Measurements from ENCODE around the gene BTBD17.
A peak's percentile ranks its signal among the peaks of the same experiment; 100 is the strongest.

BTBD17 gene

GRCh38 chr17:74358697-74359096, 3.0 kb downstream of the BTBD17 start:
- no peak for DNase-seq (ENCODE audit: low spot score)

DNA sequence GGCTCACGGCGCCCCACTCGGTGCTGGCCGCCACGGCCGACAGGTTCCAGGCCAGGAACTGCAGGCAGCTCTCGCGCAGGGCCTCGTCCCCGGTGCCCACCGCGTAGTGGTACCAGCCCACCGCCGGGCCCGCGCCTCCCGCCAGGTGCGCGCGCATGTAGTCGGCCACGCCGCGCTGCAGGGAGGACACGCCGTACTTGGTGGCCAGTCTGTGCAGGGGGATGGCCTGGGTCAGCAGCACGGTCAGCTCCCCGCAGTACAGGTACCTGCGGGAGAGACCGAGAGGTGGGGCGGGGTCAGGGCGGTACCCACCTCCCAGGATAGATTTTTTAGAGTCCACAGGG, 4.2 kb downstream of the BTBD17 start:
- DNase-seq (ENCODE audit: low spot score): no peak

- no peak for DNase-seq (ENCODE audit: low spot score)
Observed at GRCh38 chr17:74356646-74357465, 4.8 kb downstream of the BTBD17 start.

DNA sequence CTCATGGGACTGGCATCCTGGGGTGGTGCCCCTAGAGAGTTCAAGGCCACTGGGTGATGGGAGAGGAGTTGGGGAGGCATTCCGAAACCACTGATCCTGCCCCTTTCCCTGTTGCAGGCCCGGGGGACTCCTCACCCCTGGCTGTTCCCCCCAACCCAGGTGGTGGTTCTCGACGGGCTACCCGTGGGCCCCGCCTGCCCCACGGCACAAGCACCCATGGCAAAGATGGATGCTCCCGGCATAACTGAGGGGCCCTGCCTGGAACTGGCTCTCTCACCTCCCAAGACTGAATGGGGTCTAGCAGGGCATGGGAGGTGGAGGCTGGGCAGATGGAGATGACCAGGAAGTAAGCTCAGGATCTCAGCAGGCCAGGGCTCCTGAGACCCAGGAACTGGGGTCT, 6.6 kb downstream of the BTBD17 start:
- no peak for DNase-seq (ENCODE audit: low spot score)

DNA sequence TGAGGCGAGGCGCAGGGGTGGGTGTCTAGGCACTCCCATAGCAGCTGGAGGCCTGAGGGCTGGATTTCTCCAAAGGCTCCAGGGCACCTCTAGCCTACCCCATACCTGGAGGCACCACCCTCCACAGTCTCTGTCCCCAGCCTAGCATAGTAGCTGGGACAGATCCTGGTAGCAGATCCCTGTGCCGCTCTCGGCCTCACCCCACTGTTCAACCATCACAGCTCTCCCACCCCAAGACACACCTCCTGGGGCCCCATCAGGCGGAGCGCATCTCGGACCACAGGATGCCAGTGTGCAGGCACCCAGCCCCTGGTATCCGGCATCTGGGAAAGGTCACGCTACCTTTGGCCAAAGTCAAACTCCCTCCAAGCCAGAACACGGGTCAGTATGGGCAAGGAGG, 7.1 kb downstream of the BTBD17 start:
- DNase-seq (ENCODE audit: low spot score): no peak

- DNase-seq (ENCODE audit: low spot score): peak; percentile 56
Observed at GRCh38 chr17:74354123-74354522, 7.5 kb downstream of the BTBD17 start.

- no peak for DNase-seq (ENCODE audit: low spot score)
Observed at GRCh38 chr17:74353446-74354060, 8.1 kb downstream of the BTBD17 start.

DNA sequence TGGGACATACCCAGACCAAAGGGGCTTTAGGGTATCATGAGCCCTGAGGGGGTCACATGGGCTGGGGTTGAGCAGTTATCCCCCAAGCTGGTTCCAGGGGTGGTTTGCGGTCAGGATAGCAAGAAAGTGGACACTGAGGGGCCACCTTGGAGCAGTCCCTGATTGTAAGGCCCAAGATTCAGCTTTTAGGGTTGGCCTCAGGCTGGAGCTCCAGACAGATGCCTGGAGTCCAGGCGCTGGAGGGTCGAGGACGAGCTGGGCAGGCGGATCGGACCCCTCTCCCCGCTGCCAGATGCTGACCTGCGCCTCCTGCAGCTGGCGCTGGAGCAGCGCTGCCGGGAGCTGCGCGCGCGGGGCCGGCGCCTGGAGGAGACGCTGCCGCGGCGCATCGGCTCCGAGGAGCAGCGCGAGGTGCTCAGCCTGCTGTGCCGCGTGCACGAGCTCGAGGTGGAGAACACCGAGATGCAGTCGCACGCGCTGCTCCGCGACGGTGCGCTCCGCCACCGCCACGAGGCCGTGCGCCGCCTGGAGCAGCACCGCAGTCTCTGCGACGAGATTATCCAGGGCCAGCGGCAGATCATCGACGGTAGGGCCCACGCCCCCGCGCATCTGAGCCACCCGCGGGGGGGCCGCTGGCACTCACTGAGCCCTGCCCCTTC, 10.0 kb downstream of the BTBD17 start:
- DNase-seq (ENCODE audit: low spot score): no peak

DNA sequence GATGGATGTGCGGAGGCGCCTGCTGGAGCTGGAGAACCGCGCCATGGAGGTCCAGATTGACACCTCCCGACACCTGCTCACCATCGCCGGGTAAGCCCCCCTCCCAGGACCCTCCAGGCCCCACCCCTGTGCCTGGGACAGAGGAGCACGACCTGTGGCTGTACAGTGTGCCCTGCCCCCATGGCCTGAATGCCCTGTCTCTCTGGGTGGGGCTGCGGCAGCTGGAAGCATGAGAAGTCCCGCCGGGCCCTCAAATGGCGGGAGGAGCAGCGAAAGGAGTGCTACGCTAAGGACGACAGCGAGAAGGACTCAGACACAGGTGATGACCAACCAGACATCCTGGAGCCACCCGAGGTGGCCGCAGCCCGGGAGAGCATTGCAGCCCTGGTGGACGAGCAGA, 11.2 kb downstream of the BTBD17 start:
- DNase-seq (ENCODE audit: low spot score): no peak

DNA sequence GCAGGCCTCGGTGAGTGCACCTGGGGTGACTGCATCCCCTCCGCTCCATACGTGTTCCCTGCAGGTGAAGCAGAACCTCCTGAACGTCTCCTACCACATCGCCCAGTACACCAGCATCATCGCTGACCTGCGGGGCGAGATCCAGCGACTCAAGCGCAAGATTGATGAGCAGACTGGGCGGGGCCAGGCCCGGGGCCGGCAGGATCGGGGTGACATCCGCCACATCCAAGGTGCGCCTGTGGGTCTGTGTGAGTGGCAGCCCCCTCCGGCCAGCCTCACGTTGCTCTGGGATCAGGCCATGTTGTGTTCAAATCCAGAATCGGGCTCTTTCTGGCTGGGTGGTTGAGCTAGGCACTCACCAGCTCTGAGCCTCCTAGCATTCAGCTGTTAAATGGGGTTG, 12.5 kb downstream of the BTBD17 start:
- no peak for DNase-seq (ENCODE audit: low spot score)

- DNase-seq (ENCODE audit: low spot score): no peak
Observed at GRCh38 chr17:74347646-74348045, 14.0 kb downstream of the BTBD17 start.

DNA sequence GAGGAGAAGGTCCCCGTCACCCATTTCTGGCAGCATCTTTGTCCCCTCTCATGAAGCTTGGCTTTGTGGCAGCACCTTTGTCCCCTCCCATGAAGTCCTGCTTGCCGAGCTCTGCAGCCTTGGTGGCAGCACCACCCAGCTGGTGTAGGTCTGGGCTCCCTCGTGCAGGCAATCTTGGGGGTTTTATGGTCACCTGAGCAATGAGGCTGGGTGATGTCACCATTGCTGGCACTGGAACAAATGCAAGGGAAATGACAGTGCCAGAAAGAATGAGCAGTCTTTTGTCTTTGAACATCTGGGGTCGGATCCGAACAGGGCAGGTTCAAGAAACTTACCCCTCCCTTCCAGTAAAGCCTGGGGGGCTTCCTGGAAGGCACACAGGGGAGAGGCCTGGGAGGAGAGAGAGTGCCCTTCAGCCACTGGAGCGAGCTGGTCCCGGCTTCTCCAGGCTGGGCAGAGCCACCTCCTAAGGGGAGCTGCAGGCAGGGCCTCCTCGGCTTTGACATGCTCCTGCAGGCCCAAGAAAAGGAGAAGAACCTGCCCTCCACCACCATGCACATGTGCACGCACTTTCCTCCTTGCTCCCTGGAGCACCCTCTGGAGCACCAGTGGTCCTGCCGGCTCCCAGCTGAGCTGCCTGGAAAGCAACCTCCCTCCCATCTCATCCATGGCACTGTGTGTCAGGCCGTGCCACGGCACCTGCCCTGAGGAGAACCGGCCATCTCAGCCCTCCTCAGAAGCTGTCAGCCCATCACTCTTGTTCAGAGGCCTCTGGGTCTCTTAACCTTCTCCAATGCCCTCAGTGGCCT, 16.0 kb downstream of the BTBD17 start:
- DNase-seq (ENCODE audit: low spot score): no peak

- no peak for DNase-seq (ENCODE audit: low spot score)
Observed at GRCh38 chr17:74344658-74345057, 17.0 kb downstream of the BTBD17 start.

GRCh38 chr17:74343526-74344284, 18.0 kb downstream of the BTBD17 start:
- DNase-seq (ENCODE audit: low spot score): no peak

GRCh38 chr17:74343121-74343520, 18.5 kb downstream of the BTBD17 start:
- no peak for DNase-seq (ENCODE audit: low spot score)

DNA sequence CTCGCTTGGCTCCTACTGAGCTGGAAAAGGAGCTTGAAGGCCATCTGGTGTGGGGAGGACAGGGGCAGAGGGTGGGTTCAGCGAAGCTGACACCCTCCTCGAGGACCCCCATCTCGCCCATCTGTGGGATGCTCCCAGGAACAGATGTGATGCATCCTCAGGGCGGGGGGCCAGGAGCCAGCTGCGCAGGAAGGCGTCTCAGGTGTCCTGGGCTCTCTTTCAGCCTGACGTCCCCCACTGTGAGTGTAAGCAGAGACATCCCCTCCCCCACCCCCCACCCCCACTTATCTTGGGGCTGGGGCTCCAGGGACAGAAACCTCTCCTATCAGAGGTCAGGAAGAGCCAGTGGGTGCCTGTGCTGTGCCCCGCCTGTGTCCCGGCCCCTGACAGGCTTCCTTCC, 19.4 kb downstream of the BTBD17 start:
- no peak for DNase-seq (ENCODE audit: low spot score)

DNA sequence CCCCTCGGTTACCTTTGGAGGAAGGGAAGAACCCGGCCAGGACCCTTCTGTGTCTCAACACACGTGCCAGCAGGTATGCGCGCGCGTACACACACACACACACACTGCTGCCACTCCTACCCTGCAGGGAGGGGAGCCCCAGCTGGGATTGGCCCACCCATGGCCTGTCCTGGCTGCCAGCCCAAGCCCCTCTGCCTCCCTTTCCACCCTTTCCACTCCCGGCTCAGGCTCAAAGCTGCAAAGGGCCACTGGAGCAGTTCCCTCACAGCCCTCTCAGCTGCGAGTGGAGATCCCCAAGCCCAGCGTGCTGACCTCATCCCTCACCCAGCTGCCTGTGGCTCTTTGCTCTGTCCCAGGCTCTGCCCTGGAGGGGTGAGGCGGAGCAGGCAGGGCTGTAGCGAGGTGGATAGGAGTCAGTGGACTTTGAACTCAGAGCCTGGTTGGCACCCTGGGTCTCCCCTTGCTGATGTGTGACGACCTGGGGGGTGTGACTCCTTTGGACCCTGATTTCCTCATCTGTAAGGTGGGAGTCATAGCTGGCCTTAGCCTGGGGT, 21.1 kb downstream of the BTBD17 start:
- DNase-seq (ENCODE audit: low spot score): no peak

GRCh38 chr17:74339537-74340195, 22.0 kb downstream of the BTBD17 start:
- no peak for DNase-seq (ENCODE audit: low spot score)

DNA sequence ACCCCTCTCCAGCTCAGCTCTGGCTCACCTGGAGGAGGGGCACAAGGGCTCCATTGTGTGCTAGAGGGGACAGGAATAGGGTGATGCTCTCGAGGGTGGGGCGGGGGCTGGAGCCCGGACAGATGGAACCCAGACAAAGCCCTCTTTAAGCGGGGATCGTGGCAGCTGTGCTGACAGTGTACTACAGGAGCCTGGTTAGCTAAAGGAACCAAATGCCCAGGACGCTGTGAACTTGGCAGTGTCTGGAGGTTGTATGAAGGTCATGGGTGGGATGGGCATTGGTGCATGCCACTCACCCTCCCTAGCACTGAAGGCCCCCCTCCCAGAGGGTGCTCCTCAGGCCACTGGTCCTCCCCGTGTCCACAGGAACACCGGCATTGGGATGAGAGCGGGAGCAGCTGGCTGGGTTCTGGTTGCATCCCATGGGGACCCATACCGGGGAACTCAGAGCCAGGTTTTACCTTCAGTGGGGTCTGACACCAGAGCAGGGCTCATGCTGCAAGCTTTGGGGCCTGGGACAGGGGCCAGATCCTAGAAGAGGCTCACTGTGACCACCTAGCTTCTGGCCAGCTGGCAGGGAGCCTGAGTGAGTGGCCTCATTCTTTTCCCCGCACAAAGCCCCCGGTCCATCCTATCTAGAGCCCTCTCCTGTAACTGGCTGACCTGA, 23.7 kb downstream of the BTBD17 start:
- DNase-seq (ENCODE audit: low spot score): no peak

- DNase-seq (ENCODE audit: low spot score): no peak
Observed at GRCh38 chr17:74336307-74336706, 25.4 kb downstream of the BTBD17 start.
